SK-N-SH treated with all-trans-retinoic acid at 6 μM for 48 hours (cell line): ENCODE measurements around the gene DRC1.

ENCODE experiments used
- ATAC-seq: fragments of 200-7000 bp; cut with Tn5 transposase; 3 replicates; pipeline ENCODE4 v1.9.1; 2020; ENCODE audit warnings: mild to moderate bottlenecking, moderate library complexity
- ARNTL ChIP-seq: fragments of 450-650 bp; formaldehyde crosslinking; IDR thresholded peaks from 2 replicates; pipeline ENCODE4 v1.5.0; 2020; ENCODE audit warnings: low read depth, mild to moderate bottlenecking, moderate library complexity, borderline replicate concordance
- BACH2 ChIP-seq: fragments of 250-450 bp; sonication (Bioruptor Pico); IDR thresholded peaks from 2 replicates; pipeline ENCODE4 v1.9.0; 2021; ENCODE audit warnings: mild to moderate bottlenecking, borderline replicate concordance
- CREB5 ChIP-seq: fragments of 250-450 bp; sonication (Bioruptor Pico); IDR thresholded peaks from 2 replicates; pipeline ENCODE4 v1.5.1; 2020; ENCODE audit warnings: low read depth, mild to moderate bottlenecking, moderate library complexity
- CSDC2 ChIP-seq: fragments of 250-450 bp; sonication (Bioruptor Pico); IDR thresholded peaks from 2 replicates; pipeline ENCODE4 v1.5.0; 2020; ENCODE audit warnings: mild to moderate bottlenecking, moderate library complexity
- ESRRG ChIP-seq: fragments of 250-450 bp; sonication (Bioruptor Pico); IDR thresholded peaks from 2 replicates; pipeline ENCODE4 v1.6.1; 2021; ENCODE audit warnings: mild to moderate bottlenecking
- GLIS3 ChIP-seq: fragments of 250-450 bp; sonication (Bioruptor Pico); IDR thresholded peaks from 2 replicates; pipeline ENCODE4 v1.5.0; 2020; ENCODE audit warnings: mild to moderate bottlenecking, moderate library complexity
- ISL1 ChIP-seq: fragments of 250-450 bp; sonication (Bioruptor Pico); IDR thresholded peaks from 2 replicates; pipeline ENCODE4 v2.1.2; 2022; ENCODE audit warnings: mild to moderate bottlenecking, moderate library complexity
- OSR1 ChIP-seq: fragments of 250-450 bp; sonication (Bioruptor Pico); IDR thresholded peaks from 2 replicates; pipeline ENCODE4 v1.8.0; 2022; ENCODE audit warnings: moderate library complexity, mild to moderate bottlenecking, inconsistent platforms
- RARB ChIP-seq: fragments of 250-450 bp; sonication (Bioruptor Pico); IDR thresholded peaks from 2 replicates; pipeline ENCODE4 v1.8.0; 2021; ENCODE audit warnings: mild to moderate bottlenecking, moderate library complexity
- SNAI2 ChIP-seq: fragments of 250-450 bp; sonication (Bioruptor Pico); IDR thresholded peaks from 2 replicates; pipeline ENCODE4 v1.5.0; 2020; ENCODE audit warnings: mild to moderate bottlenecking, moderate library complexity
- TCF4 ChIP-seq: fragments of 250-450 bp; sonication (Bioruptor Pico); IDR thresholded peaks from 2 replicates; pipeline ENCODE4 v1.8.0; 2021; ENCODE audit warnings: mild to moderate bottlenecking, moderate library complexity, borderline replicate concordance
- TOX ChIP-seq: fragments of 250-450 bp; sonication (Bioruptor Pico); IDR thresholded peaks from 2 replicates; pipeline ENCODE4 v1.8.0; 2021; ENCODE audit warnings: mild to moderate bottlenecking, moderate library complexity, borderline replicate concordance
- TSHZ2 ChIP-seq: fragments of 250-450 bp; sonication (Bioruptor Pico); IDR thresholded peaks from 2 replicates; pipeline ENCODE4 v1.5.0; 2020; ENCODE audit warnings: mild to moderate bottlenecking, moderate library complexity
- ZC3H10 ChIP-seq: fragments of 250-450 bp; sonication (Bioruptor Pico); IDR thresholded peaks from 2 replicates; pipeline ENCODE4 v1.5.1; 2021; ENCODE audit warnings: mild to moderate bottlenecking, moderate library complexity
- ZFP3 ChIP-seq: fragments of 250-450 bp; sonication (Bioruptor Pico); IDR thresholded peaks from 2 replicates; pipeline ENCODE4 v1.5.0; 2020; ENCODE audit warnings: mild to moderate bottlenecking, moderate library complexity
- ZFP30 ChIP-seq: fragments of 450-650 bp; formaldehyde crosslinking; IDR thresholded peaks from 2 replicates; pipeline ENCODE4 v1.5.0; 2022; ENCODE audit warnings: mild to moderate bottlenecking, moderate library complexity
- ZNF565 ChIP-seq: fragments of 450-650 bp; formaldehyde crosslinking; conservative IDR thresholded peaks from 2 replicates; pipeline ENCODE4 v1.5.0; 2020; ENCODE audit warnings: low read depth, mild to moderate bottlenecking, moderate library complexity
- ZNF70 ChIP-seq: fragments of 450-650 bp; formaldehyde crosslinking; IDR thresholded peaks from 2 replicates; pipeline ENCODE4 v1.5.0; 2020; ENCODE audit warnings: mild to moderate bottlenecking, moderate library complexity
- ZNF8 ChIP-seq: fragments of 450-650 bp; formaldehyde crosslinking; IDR thresholded peaks from 2 replicates; pipeline ENCODE4 v1.5.0; 2020; ENCODE audit warnings: mild to moderate bottlenecking, moderate library complexity
- TF ChIP-seq, protein P1 (sequence below): fragments of 250-450 bp; sonication (Bioruptor Pico); IDR thresholded peaks from 2 replicates; pipeline ENCODE4 v1.8.0; 2020; ENCODE audit warnings: mild to moderate bottlenecking, moderate library complexity, borderline replicate concordance
- TF ChIP-seq, protein P2 (sequence below): fragments of 250-450 bp; sonication (Bioruptor Pico); IDR thresholded peaks from 2 replicates; pipeline ENCODE4 v1.8.0; 2021; ENCODE audit warnings: low read depth, mild to moderate bottlenecking, moderate library complexity, borderline replicate concordance
- TF ChIP-seq, protein P3 (sequence below): fragments of 250-450 bp; sonication (Bioruptor Pico); IDR thresholded peaks from 2 replicates; pipeline ENCODE4 v1.5.1; 2021; ENCODE audit warnings: mild to moderate bottlenecking, moderate library complexity

The DRC1 gene

GRCh38 chr2:26475832-26476501 lies 74.2 kb downstream of the DRC1 start:
- TF ChIP-seq ZC3H10 (CRISPR knock-in tag) (no peak), TSHZ2 (CRISPR knock-in tag) (no peak), ZNF565 (CRISPR knock-in tag) (no peak), CSDC2 (CRISPR knock-in tag) (no peak), SNAI2 (CRISPR knock-in tag) (no peak), TCF4 (no peak), GLIS3 (no peak), ZNF70 (no peak), ISL1 (CRISPR knock-in tag) (no peak), ZNF8 (CRISPR knock-in tag) (no peak), TOX (CRISPR knock-in tag) (no peak), OSR1 (no peak), ZFP30 (no peak)
- TF ChIP-seq, protein P1, sequence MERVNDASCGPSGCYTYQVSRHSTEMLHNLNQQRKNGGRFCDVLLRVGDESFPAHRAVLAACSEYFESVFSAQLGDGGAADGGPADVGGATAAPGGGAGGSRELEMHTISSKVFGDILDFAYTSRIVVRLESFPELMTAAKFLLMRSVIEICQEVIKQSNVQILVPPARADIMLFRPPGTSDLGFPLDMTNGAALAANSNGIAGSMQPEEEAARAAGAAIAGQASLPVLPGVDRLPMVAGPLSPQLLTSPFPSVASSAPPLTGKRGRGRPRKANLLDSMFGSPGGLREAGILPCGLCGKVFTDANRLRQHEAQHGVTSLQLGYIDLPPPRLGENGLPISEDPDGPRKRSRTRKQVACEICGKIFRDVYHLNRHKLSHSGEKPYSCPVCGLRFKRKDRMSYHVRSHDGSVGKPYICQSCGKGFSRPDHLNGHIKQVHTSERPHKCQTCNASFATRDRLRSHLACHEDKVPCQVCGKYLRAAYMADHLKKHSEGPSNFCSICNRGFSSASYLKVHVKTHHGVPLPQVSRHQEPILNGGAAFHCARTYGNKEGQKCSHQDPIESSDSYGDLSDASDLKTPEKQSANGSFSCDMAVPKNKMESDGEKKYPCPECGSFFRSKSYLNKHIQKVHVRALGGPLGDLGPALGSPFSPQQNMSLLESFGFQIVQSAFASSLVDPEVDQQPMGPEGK, result no peak
- ATAC-seq, result no peak

DNA sequence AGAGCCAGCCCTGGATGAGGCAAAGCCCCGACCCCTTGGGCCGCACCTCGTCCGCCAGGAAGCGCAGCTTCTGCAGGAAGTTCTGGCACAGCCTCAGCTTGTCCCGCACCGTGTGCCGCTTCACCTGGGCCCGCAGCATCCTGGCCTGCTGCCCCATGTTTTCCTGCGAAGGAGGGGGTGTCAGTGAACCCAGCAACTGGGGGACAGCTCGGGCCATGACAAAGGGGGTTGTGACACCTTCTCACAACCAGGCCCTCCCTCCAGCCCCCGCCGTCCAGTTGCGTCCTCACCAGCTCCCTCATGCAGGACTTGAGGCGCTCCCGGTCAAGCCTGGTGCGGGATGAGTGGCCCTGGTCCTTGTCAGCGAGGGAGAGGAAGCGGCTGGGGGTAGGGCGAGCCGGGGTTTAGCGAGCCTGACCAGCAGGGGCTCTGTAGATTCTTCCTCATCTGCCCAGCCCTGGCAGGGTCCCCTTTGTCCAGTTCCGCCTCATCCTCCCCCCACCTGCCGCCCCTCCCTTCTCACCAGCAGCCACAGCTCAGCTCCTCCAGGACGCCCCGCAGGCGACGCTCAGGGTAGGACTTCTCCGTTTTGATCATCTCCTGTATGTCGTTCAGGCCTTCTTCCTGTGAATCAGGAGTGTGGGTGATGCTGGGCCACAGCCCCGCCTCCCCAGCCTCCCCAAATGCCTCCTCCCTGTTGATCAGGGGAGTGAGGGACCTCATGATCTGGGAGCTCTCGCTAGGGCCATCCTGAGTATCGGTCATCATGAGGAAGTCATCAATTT lies 75.6 kb downstream of the DRC1 start:
- no peak for TF ChIP-seq BACH2 (CRISPR knock-in tag)
- no peak for ATAC-seq

GRCh38 chr2:26477911-26478253 lies 76.2 kb downstream of the DRC1 start, which contains the start of gene OTOF:
OTOF (minus strand) TSS chr2:26478124.
- ATAC-seq, result peak; percentile 62
- TF ChIP-seq ARNTL (CRISPR knock-in tag) (no peak), CREB5 (CRISPR knock-in tag) (no peak), SNAI2 (CRISPR knock-in tag) (no peak), RARB (CRISPR knock-in tag) (no peak), CSDC2 (CRISPR knock-in tag) (no peak), ZFP3 (CRISPR knock-in tag) (no peak)
- TF ChIP-seq, protein P1, result no peak
- TF ChIP-seq, all 23 proteins: peak for 0

DNA sequence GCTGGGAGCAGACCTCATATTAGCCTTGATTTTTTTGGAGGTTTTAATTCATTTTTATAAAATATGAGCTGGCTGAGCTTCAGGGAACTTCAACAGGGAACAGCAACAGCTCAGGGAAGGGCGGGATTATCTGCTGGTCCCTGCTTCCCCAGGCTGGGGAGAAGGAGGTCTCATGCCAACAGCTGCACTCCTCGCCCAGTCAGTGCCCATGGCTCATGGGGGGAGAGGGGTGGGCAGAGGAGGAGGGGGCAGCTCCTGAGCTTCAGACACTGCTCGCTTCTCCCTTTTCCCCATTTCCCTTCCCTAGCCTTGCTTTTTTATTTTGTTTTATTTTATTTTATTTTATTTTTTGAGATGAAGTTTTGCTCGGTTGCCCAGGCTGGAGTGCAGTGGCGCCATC lies 76.6 kb downstream of the DRC1 start:
- no peak for ATAC-seq
- no peak for TF ChIP-seq ESRRG (CRISPR knock-in tag)
- no peak for TF ChIP-seq SNAI2 (CRISPR knock-in tag)
- no peak for TF ChIP-seq OSR1
- TF ChIP-seq, protein P2, sequence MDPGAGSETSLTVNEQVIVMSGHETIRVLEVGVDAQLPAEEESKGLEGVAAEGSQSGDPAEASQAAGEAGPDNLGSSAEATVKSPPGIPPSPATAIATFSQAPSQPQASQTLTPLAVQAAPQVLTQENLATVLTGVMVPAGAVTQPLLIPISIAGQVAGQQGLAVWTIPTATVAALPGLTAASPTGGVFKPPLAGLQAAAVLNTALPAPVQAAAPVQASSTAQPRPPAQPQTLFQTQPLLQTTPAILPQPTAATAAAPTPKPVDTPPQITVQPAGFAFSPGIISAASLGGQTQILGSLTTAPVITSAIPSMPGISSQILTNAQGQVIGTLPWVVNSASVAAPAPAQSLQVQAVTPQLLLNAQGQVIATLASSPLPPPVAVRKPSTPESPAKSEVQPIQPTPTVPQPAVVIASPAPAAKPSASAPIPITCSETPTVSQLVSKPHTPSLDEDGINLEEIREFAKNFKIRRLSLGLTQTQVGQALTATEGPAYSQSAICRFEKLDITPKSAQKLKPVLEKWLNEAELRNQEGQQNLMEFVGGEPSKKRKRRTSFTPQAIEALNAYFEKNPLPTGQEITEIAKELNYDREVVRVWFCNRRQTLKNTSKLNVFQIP (CRISPR knock-in tag), result no peak
- TF ChIP-seq GLIS3, result no peak
- TF ChIP-seq, protein P3, sequence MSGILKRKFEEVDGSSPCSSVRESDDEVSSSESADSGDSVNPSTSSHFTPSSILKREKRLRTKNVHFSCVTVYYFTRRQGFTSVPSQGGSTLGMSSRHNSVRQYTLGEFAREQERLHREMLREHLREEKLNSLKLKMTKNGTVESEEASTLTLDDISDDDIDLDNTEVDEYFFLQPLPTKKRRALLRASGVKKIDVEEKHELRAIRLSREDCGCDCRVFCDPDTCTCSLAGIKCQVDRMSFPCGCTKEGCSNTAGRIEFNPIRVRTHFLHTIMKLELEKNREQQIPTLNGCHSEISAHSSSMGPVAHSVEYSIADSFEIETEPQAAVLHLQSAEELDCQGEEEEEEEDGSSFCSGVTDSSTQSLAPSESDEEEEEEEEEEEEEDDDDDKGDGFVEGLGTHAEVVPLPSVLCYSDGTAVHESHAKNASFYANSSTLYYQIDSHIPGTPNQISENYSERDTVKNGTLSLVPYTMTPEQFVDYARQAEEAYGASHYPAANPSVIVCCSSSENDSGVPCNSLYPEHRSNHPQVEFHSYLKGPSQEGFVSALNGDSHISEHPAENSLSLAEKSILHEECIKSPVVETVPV (CRISPR knock-in tag), result no peak
- no peak for TF ChIP-seq ZFP3 (CRISPR knock-in tag)
- TF ChIP-seq ISL1 (CRISPR knock-in tag), result no peak
- TF ChIP-seq CSDC2 (CRISPR knock-in tag), result no peak
- no peak for TF ChIP-seq TOX (CRISPR knock-in tag)
- no peak for TF ChIP-seq ZC3H10 (CRISPR knock-in tag)
- TF ChIP-seq, protein P1, result no peak
